Kidney epithelial cell (primary cell): ENCODE data around the gene MDH2. TPM values are rescaled to one million over a fixed set of nuclear protein-coding genes. Genes with fewer than 3 reads are reported as not detected.

ENCODE experiments used
- DNase-seq: peaks from one replicate; pipeline ENCODE4 v3.0.0-alpha.2; 2010; ENCODE audit warnings: low read depth
- H3K27me3 ChIP-seq: 2 replicates; pipeline ENCODE4 v1.6.0; 2011; ENCODE audit warnings: low read length; ENCODE audit not compliant: control insufficient read depth, insufficient read depth
- H3K36me3 ChIP-seq: 2 replicates; pipeline ENCODE4 v1.5.1; 2011; ENCODE audit warnings: low read length; ENCODE audit not compliant: control insufficient read depth, insufficient read depth
- H3K4me3 ChIP-seq: 2 replicates; pipeline ENCODE4 v1.5.1; 2011; ENCODE audit warnings: low read depth, mild to moderate bottlenecking, control low read depth, low read length
- total RNA-seq: library from RNA; depleted of rRNA; stranded (reverse); fragments of >200 nt; gene quantifications from 2 replicates; pipeline ENCODE4 v1.2.3, GENCODE V29; 2015
- TF ChIP-seq, protein P1 (sequence below): IDR thresholded peaks from 2 replicates; pipeline ENCODE4 v1.5.1; 2011; ENCODE audit warnings: mild to moderate bottlenecking, moderate library complexity, low read length, control low read depth, inconsistent platforms; ENCODE audit not compliant: insufficient read depth, poor library complexity, severe bottlenecking

MDH2 gene
- total RNA-seq, 1 donor from 2014 or later, result 109 TPM

DNA sequence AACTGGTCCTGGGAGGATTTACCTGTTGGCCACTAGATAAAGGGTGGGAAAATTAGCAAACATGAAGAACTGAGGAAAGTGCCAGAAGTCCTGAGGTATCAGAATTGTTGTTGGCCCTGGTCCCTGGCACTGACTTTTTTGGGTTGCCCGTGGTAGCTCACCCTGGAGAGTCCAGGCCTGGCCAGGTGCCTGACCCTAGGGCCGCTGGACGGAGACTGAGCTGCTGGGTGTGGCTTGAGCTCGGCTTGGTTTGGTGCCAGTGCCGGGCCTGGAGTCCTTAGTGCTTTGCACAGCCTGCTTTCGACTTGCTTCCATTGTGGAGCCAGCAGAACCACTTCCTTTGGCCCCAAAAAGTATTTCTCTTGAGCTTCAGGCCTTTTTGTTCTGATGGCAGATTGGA, 12.9 kb downstream of the MDH2 start:
- no peaks in the 10 kb centered on the region for H3K27me3 ChIP-seq
- TF ChIP-seq, protein P1, sequence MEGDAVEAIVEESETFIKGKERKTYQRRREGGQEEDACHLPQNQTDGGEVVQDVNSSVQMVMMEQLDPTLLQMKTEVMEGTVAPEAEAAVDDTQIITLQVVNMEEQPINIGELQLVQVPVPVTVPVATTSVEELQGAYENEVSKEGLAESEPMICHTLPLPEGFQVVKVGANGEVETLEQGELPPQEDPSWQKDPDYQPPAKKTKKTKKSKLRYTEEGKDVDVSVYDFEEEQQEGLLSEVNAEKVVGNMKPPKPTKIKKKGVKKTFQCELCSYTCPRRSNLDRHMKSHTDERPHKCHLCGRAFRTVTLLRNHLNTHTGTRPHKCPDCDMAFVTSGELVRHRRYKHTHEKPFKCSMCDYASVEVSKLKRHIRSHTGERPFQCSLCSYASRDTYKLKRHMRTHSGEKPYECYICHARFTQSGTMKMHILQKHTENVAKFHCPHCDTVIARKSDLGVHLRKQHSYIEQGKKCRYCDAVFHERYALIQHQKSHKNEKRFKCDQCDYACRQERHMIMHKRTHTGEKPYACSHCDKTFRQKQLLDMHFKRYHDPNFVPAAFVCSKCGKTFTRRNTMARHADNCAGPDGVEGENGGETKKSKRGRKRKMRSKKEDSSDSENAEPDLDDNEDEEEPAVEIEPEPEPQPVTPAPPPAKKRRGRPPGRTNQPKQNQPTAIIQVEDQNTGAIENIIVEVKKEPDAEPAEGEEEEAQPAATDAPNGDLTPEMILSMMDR, result no peak

DNA sequence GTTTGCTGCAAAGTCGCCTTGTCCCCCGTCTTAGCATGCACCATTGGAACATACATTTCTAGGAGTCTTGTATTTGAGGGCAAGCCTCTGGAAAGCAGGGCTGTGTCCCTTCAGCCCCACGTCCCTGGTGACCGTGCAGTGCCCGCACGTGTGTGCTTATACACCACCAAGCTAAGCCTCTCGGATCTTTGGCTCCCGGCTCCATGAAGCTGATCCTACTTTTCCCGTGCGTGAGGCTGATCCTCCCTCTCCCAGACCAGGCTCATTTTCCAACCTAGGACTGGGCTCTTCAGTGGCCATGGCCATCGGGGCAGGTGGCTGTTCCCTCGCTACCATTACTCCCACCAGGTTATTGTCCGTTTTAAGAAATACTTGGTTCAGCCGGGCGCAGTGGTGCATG, 14.3 kb downstream of the MDH2 start:
- DNase-seq, result no peak
- Histone ChIP-seq H3K4me3 (no peak overlapping the region), H3K27me3 (no peaks in the 10 kb centered on the region), H3K36me3 (peaks cover 6% of the 10 kb centered on the region)
- TF ChIP-seq, protein P1, result no peak

More for the DNA sequence above, 12.9 kb downstream of the MDH2 start:
- peaks cover 6% of the 10 kb centered on the region for H3K36me3 ChIP-seq
- DNase-seq, result no peak
- no peak overlapping the region for H3K4me3 ChIP-seq

DNA sequence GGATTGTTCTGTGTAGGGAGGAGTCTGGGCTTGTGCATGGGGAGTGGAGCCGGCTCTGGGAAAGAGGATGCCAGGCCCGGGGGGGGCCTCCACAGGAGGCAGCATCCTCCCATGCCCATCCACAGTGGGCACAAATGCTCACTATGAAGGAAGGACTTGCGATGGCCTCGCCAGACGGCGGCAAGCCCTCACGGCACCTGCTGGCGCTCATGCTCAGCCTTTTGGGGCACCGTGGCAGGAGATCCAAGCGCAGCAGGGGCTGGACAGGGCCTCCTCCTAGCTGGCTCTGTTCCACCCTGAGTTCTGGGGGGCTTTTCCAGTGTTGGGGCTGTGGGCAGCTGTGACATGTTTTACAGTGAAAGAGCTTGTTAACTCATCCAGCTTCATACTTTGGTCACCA, 15.2 kb downstream of the MDH2 start:
- TF ChIP-seq, protein P1, result no peak
- H3K4me3 ChIP-seq, result no peak overlapping the region
- DNase-seq, result no peak
- peaks cover 6% of the 10 kb centered on the region for H3K36me3 ChIP-seq
- H3K27me3 ChIP-seq, result no peaks in the 10 kb centered on the region

DNA sequence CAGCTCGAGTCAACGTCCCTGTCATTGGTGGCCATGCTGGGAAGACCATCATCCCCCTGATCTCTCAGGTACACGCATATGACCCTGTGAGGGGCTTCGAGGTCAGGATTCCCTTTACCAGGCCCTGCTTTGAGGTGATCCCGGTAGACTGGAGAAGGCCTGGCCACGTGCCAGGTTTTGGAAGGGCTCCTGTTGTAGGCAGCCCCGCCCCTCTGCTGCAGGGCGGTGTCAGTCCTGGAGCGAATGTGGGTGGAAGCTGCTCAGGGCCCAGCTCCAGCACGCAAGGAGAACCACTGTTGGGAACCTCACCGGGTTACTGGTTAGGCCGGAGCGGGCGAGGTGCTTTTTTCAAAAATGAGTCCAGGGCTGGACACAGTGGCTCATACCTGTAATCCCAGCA, 15.6 kb downstream of the MDH2 start:
- no peak for DNase-seq
- H3K4me3 ChIP-seq, result no peak overlapping the region
- H3K27me3 ChIP-seq, result no peaks in the 10 kb centered on the region
- TF ChIP-seq, protein P1, result no peak
- H3K36me3 ChIP-seq, result peaks cover 6% of the 10 kb centered on the region

- Histone ChIP-seq H3K36me3 (peaks cover 4% of the 10 kb centered on the region), H3K27me3 (no peaks in the 10 kb centered on the region), H3K4me3 (no peak overlapping the region)
- no peak for DNase-seq
- TF ChIP-seq, protein P1, result no peak
These were observed 16.5 kb downstream of the MDH2 start for GRCh38 chr7:76064208-76064970.
